ENCODE results near the gene LGALS9. TPM values are rescaled to one million over a fixed set of nuclear protein-coding genes. Genes with fewer than 3 reads are reported as not detected.
"Not testable (repeated sequence)": the region's sequence is repeated elsewhere in the genome, so short reads cannot be mapped to it uniquely, and the experiment has no call there.

The LGALS9 gene
- polyA plus RNA-seq, 2 of the 4 experiments (the other 2 are of a cell fraction): 1.2 to 1.5 TPM

DNA sequence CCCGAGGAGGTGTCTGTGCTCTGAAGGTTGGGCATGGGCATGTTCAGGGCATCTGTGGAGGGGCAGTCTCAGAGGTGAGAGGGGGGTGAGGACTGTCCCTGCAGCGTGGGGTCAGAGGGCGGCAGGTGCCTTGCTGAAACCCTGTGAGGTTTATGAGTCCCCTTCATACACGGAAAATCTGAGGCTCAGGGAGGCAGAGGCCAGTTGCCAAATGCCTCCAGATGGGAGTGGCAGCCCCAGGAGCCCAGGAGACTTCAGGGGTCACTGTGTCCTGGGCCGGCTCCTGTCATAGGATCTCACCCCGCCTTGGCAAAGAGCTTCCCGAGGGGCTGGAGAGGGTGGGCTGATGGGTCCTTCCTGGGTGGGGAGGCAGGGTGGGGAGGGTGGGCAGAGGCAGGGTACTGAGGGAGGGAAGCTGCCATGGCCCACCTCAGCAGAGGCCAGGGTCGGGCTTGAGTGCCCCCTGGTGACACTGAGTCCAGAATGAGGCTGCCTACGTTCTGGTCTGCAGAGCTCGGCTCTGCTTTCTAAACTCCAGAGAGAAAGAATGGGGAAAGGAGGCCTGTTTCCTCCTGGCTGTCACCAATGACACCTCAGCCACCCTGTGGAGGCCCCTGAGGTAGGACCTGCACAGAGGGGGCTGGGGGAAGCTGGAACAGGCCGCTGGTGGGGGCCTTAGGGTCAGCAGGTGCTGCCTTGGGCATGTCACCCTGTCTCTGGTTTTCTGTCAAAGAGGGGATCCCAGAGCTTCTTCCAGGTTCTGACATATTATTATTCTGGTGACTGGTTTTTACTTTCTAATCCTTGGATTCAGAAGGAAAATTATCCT is 1.1 kb downstream of the LGALS9 start (continued):
- TF ChIP-seq, protein P1, sequence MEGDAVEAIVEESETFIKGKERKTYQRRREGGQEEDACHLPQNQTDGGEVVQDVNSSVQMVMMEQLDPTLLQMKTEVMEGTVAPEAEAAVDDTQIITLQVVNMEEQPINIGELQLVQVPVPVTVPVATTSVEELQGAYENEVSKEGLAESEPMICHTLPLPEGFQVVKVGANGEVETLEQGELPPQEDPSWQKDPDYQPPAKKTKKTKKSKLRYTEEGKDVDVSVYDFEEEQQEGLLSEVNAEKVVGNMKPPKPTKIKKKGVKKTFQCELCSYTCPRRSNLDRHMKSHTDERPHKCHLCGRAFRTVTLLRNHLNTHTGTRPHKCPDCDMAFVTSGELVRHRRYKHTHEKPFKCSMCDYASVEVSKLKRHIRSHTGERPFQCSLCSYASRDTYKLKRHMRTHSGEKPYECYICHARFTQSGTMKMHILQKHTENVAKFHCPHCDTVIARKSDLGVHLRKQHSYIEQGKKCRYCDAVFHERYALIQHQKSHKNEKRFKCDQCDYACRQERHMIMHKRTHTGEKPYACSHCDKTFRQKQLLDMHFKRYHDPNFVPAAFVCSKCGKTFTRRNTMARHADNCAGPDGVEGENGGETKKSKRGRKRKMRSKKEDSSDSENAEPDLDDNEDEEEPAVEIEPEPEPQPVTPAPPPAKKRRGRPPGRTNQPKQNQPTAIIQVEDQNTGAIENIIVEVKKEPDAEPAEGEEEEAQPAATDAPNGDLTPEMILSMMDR (IDR thresholded peaks at IDR 0.05): no peak

DNA sequence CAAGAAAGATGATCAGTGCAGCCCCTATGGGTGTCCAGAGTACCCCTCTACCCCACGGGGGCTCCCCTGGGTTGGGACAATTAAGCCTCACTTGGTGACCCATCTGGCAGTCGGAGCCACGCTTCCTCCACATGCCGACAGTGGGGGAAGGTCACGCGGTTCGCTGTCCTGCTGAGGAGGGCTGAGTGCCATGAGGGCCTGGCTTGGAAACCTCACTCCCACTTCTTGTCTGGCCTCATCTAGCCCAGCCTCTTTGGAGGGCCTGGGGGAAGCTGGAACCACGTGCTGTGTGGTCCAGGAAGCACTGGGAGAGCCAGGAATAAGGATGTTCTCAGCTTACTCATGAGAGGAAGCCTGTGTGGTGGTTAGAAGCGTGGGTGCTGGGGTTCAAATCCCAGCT is 1.8 kb downstream of the LGALS9 start:
- H3K27ac ChIP-seq; FAIRE-seq; H3K4me1 ChIP-seq; H3K9me3 ChIP-seq; DNase-seq (ENCODE audit: low read depth in 1 of 2, low spot score in 1 of 2); ATAC-seq; H3K4me3 ChIP-seq; H3K4me2 ChIP-seq: not testable (repeated sequence)
- WGBS (ENCODE audit: missing lambda C conversion rate): 92% methylated on average over 8 of the region's 9 CpGs
- POLR2A ChIA-PET: interaction anchor here (0.6 kb wide), 1 partner anchor 139 kb away, joined by 3 read pairs; no protein-coding TSS in a partner anchor
- CTCF ChIA-PET: interaction anchor here (1.2 to 3.3 kb wide), 6 partner anchors 18 to 247 kb away, joined by 3 to 20 read pairs (median 4); no protein-coding TSS in a partner anchor

DNA sequence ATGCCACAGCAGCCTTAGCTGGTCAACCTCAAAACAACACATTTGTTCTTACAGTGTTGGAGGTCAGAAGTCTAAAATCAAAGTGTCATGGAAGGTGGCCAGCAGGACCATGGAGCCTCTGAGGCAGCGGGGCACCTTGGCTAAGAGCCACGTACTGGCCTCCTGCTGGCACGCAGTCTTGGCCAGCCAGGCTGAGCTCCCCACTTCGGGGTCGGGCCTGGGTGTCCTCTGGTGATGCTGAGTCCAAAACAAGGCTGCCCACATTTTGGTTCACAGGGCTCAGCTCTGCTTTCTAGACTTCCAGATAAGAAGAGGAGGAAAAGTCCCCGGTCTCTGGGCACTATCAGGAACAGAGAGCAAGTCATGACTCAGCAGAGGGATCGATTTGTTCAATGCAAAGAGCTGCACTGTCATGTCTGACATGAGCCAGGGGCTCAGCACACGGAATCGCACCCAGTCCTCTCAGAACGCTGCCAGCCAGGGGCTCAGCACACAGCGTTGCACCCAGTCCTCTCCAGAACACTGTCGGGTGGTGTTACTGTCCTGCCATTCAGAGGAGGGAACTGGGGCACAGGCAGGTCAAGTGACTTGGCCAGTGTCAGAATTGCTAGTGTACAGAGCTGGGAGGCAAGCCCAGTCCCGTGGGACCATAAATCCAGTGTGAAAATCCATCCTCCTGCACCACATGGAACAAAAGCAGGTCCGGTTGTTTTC is 2.5 kb downstream of the LGALS9 start:
- TF ChIP-seq KDM1A (IDR thresholded peaks at IDR 0.05; ENCODE audit: low read depth) (no peak), GATA3 (IDR thresholded peaks at IDR 0.05; ENCODE audit: borderline replicate concordance) (no peak), NPAS2 (CRISPR knock-in tag; IDR thresholded peaks at IDR 0.05; ENCODE audit: borderline replicate concordance) (no peak), ESRRA (IDR thresholded peaks at IDR 0.05; ENCODE audit: borderline replicate concordance, low read length) (no peak), POLR2A (IDR thresholded peaks at IDR 0.05; ENCODE audit: low read length) (no peak), HOXB13 (CRISPR knock-in tag; IDR thresholded peaks at IDR 0.05; ENCODE audit: low read depth) (no peak), HDAC2 (IDR thresholded peaks at IDR 0.05) (no peak), HOXA7 (CRISPR knock-in tag; IDR thresholded peaks at IDR 0.05) (no peak), RNF2 (IDR thresholded peaks at IDR 0.05; ENCODE audit: borderline replicate concordance, low read depth) (no peak), HEYL (CRISPR knock-in tag; IDR thresholded peaks at IDR 0.05) (no peak), MAFK (IDR thresholded peaks at IDR 0.05; ENCODE audit: partially characterized antibody) (no peak), TP53 (CRISPR knock-in tag; IDR thresholded peaks at IDR 0.05) (no peak), NR3C1 (IDR thresholded peaks at IDR 0.05) (no peak), RARB (CRISPR knock-in tag; IDR thresholded peaks at IDR 0.05) (no peak), SMC3 (IDR thresholded peaks at IDR 0.05) (no peak), SREBF2 (IDR thresholded peaks at IDR 0.05) (no peak)
- TF ChIP-seq, protein P2, sequence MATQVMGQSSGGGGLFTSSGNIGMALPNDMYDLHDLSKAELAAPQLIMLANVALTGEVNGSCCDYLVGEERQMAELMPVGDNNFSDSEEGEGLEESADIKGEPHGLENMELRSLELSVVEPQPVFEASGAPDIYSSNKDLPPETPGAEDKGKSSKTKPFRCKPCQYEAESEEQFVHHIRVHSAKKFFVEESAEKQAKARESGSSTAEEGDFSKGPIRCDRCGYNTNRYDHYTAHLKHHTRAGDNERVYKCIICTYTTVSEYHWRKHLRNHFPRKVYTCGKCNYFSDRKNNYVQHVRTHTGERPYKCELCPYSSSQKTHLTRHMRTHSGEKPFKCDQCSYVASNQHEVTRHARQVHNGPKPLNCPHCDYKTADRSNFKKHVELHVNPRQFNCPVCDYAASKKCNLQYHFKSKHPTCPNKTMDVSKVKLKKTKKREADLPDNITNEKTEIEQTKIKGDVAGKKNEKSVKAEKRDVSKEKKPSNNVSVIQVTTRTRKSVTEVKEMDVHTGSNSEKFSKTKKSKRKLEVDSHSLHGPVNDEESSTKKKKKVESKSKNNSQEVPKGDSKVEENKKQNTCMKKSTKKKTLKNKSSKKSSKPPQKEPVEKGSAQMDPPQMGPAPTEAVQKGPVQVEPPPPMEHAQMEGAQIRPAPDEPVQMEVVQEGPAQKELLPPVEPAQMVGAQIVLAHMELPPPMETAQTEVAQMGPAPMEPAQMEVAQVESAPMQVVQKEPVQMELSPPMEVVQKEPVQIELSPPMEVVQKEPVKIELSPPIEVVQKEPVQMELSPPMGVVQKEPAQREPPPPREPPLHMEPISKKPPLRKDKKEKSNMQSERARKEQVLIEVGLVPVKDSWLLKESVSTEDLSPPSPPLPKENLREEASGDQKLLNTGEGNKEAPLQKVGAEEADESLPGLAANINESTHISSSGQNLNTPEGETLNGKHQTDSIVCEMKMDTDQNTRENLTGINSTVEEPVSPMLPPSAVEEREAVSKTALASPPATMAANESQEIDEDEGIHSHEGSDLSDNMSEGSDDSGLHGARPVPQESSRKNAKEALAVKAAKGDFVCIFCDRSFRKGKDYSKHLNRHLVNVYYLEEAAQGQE (IDR thresholded peaks at IDR 0.05): no peak
- TF ChIP-seq, protein P3, sequence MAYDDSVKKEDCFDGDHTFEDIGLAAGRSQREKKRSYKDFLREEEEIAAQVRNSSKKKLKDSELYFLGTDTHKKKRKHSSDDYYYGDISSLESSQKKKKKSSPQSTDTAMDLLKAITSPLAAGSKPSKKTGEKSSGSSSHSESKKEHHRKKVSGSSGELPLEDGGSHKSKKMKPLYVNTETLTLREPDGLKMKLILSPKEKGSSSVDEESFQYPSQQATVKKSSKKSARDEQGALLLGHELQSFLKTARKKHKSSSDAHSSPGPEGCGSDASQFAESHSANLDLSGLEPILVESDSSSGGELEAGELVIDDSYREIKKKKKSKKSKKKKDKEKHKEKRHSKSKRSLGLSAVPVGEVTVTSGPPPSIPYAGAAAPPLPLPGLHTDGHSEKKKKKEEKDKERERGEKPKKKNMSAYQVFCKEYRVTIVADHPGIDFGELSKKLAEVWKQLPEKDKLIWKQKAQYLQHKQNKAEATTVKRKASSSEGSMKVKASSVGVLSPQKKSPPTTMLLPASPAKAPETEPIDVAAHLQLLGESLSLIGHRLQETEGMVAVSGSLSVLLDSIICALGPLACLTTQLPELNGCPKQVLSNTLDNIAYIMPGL (CRISPR knock-in tag; IDR thresholded peaks at IDR 0.05; ENCODE audit: borderline replicate concordance): no peak

More for the DNA sequence above, 2.5 kb downstream of the LGALS9 start:
- H3K4me3 ChIP-seq: no peak overlapping the region
- no peak overlapping the region for H3K4me2 ChIP-seq
- ATAC-seq (no peak), DNase-seq (ENCODE audit: low read depth in 1 of 2, low spot score in 1 of 2) (no peak), FAIRE-seq (no peak)
- ChIA-PET CTCF (interaction anchor here (1.2 to 3.3 kb wide), 7 partner anchors 17 to 397 kb away, joined by 3 to 20 read pairs (median 4); no protein-coding TSS in a partner anchor), POLR2A (no interaction called here)
- H3K27ac ChIP-seq: peak overlapping the region in 1 of 2 experiments; percentile 46; a peak in 2 of 6 replicates
- WGBS (ENCODE audit: missing lambda C conversion rate): 81% methylated on average over 12 of the region's 14 CpGs
- no peaks in the 10 kb centered on the region for H3K4me1 ChIP-seq
- no peaks in the 10 kb centered on the region for H3K9me3 ChIP-seq
